Measurements from ENCODE around the gene RNF121. TPM values are rescaled to one million over a fixed set of nuclear protein-coding genes. Genes with fewer than 3 reads are reported as not detected.

Gene RNF121
- total RNA-seq, 1 experiment from 2014 or later: 27.8 TPM

DNA sequence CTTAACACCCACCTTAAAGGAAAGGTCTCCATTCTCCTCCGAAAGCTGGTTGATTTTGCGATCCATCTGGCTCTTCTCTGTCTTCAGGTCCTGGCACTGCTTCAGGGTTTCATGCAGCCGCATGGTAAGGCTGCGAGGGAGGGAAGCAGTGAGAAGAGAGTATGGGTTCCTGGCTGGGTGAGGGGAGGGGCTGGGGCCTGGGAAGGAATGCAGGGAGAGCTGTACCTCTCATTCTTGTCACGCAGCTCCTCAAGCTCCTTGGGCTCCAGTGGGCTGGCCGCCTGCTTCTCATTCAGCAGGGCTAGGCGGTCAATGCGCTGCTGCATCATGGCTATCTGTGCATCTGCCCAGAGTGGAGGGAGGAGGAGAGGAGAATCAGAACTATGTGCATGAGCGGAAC is 89.3 kb downstream of the RNF121 start:
- H3K4me1 Mint-ChIP-seq (ENCODE audit: insufficient read depth, unreplicated experiment): peaks cover 31% of the 10 kb centered on the region
- CTCF ChIA-PET: interaction anchor here (1.5 to 5.8 kb wide), 5 partner anchors 8 to 396 kb away, joined by 7 to 39 read pairs (median 10); no protein-coding TSS in a partner anchor
- intact Hi-C loops (cut with micrococcal nuclease): no loop called here
- no peaks in the 10 kb centered on the region for H3K27me3 Mint-ChIP-seq (ENCODE audit: insufficient read depth, unreplicated experiment)
- TF ChIP-seq, protein P1, sequence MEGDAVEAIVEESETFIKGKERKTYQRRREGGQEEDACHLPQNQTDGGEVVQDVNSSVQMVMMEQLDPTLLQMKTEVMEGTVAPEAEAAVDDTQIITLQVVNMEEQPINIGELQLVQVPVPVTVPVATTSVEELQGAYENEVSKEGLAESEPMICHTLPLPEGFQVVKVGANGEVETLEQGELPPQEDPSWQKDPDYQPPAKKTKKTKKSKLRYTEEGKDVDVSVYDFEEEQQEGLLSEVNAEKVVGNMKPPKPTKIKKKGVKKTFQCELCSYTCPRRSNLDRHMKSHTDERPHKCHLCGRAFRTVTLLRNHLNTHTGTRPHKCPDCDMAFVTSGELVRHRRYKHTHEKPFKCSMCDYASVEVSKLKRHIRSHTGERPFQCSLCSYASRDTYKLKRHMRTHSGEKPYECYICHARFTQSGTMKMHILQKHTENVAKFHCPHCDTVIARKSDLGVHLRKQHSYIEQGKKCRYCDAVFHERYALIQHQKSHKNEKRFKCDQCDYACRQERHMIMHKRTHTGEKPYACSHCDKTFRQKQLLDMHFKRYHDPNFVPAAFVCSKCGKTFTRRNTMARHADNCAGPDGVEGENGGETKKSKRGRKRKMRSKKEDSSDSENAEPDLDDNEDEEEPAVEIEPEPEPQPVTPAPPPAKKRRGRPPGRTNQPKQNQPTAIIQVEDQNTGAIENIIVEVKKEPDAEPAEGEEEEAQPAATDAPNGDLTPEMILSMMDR (IDR thresholded peaks at IDR 0.05; ENCODE audit: unreplicated experiment): no peak
- DNase-seq (ENCODE audit: unreplicated experiment): no peak
- no peaks in the 10 kb centered on the region for H3K9me3 Mint-ChIP-seq (ENCODE audit: unreplicated experiment)
- no TSS peak for BruUV-seq (replicated peaks)
- H3K36me3 Mint-ChIP-seq (ENCODE audit: insufficient read depth, unreplicated experiment): peaks cover 100% of the 10 kb centered on the region
- no peak overlapping the region for H3K4me3 Mint-ChIP-seq (ENCODE audit: unreplicated experiment)
- no peak overlapping the region for H3K27ac Mint-ChIP-seq (ENCODE audit: low read depth, unreplicated experiment)
- POLR2A ChIA-PET: no interaction called here

DNA sequence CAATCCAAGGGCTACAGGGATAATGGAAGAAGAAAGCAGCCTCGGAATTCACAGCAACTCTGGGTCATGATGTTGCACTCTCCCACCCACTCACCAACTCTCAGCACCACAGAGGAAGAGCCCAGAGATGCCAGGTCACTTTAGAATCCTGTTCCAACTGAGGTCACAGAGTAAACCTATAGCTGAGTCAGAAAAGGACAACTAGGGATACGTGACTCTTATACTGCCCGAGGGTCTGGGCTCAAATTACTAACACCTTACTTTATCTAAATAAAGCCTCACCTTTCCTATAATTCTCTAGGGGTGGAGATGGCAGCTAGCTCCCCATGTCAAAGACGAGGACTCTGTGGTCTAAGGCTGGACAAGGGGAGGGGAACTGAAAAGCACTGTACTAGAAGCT is 94.5 kb downstream of the RNF121 start:
- ChIA-PET POLR2A (interaction anchor here (0.6 to 3.7 kb wide), 8 partner anchors 9 to 411 kb away, joined by 3 to 26 read pairs (median 10); partner anchors contain the start of gene CLPB), CTCF (interaction anchor here (1.2 to 8.2 kb wide), 7 partner anchors 16 to 408 kb away, joined by 3 to 155 read pairs (median 17); no protein-coding TSS in a partner anchor)
- no peaks in the 10 kb centered on the region for H3K9me3 Mint-ChIP-seq (ENCODE audit: unreplicated experiment)
- H3K4me3 Mint-ChIP-seq (ENCODE audit: unreplicated experiment): no peak overlapping the region
- no peak for DNase-seq (ENCODE audit: unreplicated experiment)
- H3K4me1 Mint-ChIP-seq (ENCODE audit: insufficient read depth, unreplicated experiment): peaks cover 4% of the 10 kb centered on the region
- intact Hi-C loops (cut with micrococcal nuclease): no loop called here
- H3K36me3 Mint-ChIP-seq (ENCODE audit: insufficient read depth, unreplicated experiment): peaks cover 94% of the 10 kb centered on the region
- H3K27ac Mint-ChIP-seq (ENCODE audit: low read depth, unreplicated experiment): no peak overlapping the region
- TF ChIP-seq, protein P1 (IDR thresholded peaks at IDR 0.05; ENCODE audit: unreplicated experiment): no peak
- no peaks in the 10 kb centered on the region for H3K27me3 Mint-ChIP-seq (ENCODE audit: insufficient read depth, unreplicated experiment)
- no TSS peak for BruUV-seq (replicated peaks)

DNA sequence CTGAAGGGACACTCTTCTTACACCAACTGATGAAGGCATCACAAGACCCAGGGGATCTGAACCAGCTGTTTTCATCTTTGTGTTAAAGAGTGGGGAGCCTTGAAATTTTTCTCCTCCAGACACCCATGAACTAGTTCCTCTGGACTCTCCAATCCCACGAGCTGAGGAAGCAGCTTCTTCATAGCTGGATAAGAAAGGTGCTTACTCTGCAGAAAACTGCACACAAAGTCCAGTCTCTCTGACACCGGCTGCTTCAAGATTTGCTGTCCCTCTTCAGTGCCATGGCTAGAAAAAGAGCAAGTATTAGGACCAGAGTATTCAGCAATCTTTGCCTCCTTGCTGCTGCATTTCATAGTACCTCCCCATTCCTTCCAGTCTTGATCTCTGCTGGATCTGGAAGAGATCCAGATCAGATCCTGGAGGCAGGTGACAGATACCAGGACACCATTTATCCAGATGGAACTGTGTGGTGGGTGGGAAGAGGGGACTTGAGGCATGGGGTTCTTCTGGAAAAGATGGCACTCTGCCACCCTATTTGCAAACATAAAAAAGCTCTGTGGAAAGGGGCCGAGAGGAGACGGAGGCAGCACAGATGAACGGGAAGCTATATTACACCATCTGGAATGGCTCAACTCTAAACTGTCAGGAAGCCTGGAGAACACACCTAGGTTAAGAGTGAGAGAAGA is 95.4 kb downstream of the RNF121 start:
- Mint-ChIP-seq H3K4me3 (ENCODE audit: unreplicated experiment) (no peak overlapping the region), H3K27me3 (ENCODE audit: insufficient read depth, unreplicated experiment) (no peaks in the 10 kb centered on the region), H3K36me3 (ENCODE audit: insufficient read depth, unreplicated experiment) (peaks cover 92% of the 10 kb centered on the region), H3K4me1 (ENCODE audit: insufficient read depth, unreplicated experiment) (peaks cover 4% of the 10 kb centered on the region), H3K9me3 (ENCODE audit: unreplicated experiment) (no peaks in the 10 kb centered on the region), H3K27ac (ENCODE audit: low read depth, unreplicated experiment) (peak overlapping the region; percentile 19)
- CTCF ChIA-PET: interaction anchor here (0.6 to 8.2 kb wide), 38 partner anchors 8 to 424 kb away, joined by 3 to 155 read pairs (median 6); partner anchors contain the start of genes LAMTOR1 and PHOX2A
- TF ChIP-seq, protein P1 (IDR thresholded peaks at IDR 0.05; ENCODE audit: unreplicated experiment): no peak
- intact Hi-C loops (cut with micrococcal nuclease): loop anchor here (2.0 kb wide), 1 partner anchor 215 kb away; no protein-coding TSS in a partner anchor
- POLR2A ChIA-PET: interaction anchor here (0.6 to 3.7 kb wide), 18 partner anchors 10 to 410 kb away, joined by 3 to 26 read pairs (median 5); partner anchors contain the start of genes ANAPC15 and CLPB
- DNase-seq (ENCODE audit: unreplicated experiment): no peak
- no TSS peak for BruUV-seq (replicated peaks)

DNA sequence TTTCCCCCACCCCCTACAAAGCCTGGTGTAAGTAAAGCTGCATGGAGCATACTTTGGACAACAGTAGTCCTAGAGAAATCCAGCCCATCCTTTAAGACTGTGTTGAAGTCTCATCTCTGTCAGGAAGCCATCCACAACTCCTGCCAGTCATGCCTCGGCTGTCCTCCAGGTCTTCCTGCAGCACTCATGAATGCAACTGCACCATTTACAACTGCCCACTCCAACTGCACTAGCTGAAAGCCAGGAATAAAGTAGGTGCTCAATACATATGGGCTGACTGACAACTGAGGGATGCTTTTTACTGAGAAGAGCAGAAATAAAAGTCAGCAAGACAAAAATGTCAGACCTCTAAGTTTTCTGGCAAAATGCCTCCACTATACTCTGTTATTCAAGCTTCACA is 97.2 kb downstream of the RNF121 start:
- BruUV-seq (replicated peaks): no TSS peak
- Mint-ChIP-seq H3K27ac (ENCODE audit: low read depth, unreplicated experiment) (no peak overlapping the region), H3K4me1 (ENCODE audit: insufficient read depth, unreplicated experiment) (peaks cover 4% of the 10 kb centered on the region), H3K36me3 (ENCODE audit: insufficient read depth, unreplicated experiment) (peaks cover 82% of the 10 kb centered on the region), H3K4me3 (ENCODE audit: unreplicated experiment) (no peak overlapping the region), H3K9me3 (ENCODE audit: unreplicated experiment) (no peaks in the 10 kb centered on the region), H3K27me3 (ENCODE audit: insufficient read depth, unreplicated experiment) (no peaks in the 10 kb centered on the region)
- ChIA-PET CTCF (interaction anchor here (1.3 to 8.2 kb wide), 17 partner anchors 9 to 157 kb away, joined by 3 to 155 read pairs (median 19); partner anchors contain the start of gene LAMTOR1), POLR2A (interaction anchor here (0.7 to 3.7 kb wide), 9 partner anchors 10 to 122 kb away, joined by 3 to 26 read pairs (median 6); partner anchors contain the start of gene LAMTOR1)
- no peak for DNase-seq (ENCODE audit: unreplicated experiment)
- TF ChIP-seq, protein P1 (IDR thresholded peaks at IDR 0.05; ENCODE audit: unreplicated experiment): no peak
- intact Hi-C loops (cut with micrococcal nuclease): loop anchor here (5.0 kb wide), 1 partner anchor 406 kb away; the partner anchor contains the start of gene CLPB
